GM19438 (cell line): ENCODE data around the gene NLGN1.

Experiments
- ATAC-seq: cut with Tn5 transposase; IDR thresholded peaks from one replicate; pipeline ENCODE4 v1.9.1; 2021; ENCODE audit warnings: low read depth; ENCODE audit not compliant: unreplicated experiment

NLGN1 gene

DNA sequence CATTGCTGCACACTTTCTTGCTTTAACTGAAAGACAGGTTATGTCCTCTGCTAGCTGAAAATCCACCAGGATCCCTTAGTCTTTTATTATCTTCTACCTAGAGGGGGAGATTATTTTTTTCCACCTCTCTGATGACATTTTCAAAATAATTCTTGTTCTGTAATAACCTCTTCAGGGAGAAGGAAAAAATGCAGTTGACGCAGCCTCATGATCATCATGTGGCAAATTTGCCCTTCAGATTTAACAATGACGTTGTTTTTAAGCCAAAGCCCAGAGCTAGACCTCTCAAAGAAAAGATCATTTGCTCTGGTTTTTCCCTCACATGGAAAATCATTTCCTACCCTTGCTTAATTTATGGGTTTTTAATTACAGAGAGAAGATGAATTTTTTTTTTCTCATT lies 724.9 kb downstream of the NLGN1 start:
- no peak for ATAC-seq

DNA sequence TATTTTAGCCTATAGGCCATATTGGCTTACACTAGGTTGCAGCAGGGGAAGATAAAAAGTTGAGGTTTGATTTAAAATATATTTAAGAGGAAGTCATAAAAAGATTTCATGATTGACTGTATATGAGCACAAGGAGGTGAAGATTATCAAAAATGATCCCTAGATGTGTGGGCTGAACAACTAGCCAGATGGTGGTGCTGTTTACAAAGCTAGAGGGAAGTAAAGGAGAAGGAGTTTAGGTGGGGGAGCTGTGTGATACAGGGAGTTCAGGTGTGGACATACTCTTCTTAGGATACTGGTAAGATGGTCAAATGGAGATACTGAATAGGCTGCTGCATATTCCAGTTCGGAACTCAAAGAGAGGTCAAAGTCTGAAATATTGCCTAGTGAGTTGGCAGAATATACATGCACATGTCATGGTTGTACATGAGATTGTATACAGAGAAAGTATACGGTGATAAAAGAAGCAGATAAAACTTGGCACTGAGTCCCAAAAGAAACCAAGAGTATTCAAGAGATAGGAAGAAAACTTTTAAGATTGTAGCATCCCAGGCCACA lies 727.8 kb downstream of the NLGN1 start:
- no peak for ATAC-seq

DNA sequence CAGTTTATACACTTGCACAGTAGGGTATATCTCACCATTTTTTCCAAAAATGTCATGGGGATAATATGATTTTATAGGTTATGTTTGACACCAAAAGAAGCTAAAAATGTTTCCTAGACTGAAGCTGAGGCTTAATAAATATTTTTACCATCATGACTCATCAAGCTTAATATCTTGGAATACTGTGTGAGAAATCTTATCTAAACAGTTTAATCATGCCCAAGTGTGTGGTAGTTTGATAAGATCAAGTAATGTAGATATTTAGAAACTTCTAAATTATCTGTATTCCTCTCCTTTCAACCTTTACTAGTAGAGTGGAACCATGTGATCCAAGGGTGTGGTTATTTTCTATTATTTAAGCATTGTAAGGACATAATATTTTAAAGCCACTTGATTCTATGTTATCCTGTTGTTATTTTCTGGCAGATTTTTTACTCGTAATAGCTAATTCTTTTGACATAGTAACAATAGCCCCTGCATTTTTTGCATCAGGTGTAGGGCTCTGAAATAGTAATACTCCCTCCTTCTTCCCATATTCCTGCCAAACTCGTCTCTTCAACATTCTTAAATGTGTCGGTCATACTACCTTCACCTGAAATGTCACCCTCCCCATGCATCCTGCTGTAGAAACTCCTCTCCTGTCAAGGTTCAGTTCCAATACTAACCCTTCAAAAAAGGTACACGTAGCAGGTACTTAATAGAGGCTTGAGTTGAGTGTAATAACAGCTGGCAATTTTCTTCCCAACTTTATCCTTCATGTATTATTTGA lies 729.6 kb downstream of the NLGN1 start:
- ATAC-seq = no peak

DNA sequence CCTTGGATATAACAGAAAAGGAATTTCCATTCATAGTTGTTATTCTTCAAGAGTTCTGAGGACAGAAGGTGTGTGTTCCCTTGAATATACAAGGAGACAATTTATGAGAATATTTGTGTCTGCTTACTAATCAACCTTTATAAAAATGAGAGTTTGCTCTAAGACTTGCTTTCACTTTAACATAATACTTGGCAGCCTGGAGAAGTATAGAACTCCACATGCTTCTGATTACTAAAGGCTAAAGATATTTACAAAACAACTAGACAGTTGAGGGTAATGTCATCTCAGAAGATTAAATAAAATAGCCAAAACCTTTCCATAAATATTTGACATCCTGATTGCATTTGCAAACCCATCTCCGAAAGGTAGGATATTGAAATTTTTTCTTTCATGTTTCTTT lies 734.5 kb downstream of the NLGN1 start:
- ATAC-seq = no peak

DNA sequence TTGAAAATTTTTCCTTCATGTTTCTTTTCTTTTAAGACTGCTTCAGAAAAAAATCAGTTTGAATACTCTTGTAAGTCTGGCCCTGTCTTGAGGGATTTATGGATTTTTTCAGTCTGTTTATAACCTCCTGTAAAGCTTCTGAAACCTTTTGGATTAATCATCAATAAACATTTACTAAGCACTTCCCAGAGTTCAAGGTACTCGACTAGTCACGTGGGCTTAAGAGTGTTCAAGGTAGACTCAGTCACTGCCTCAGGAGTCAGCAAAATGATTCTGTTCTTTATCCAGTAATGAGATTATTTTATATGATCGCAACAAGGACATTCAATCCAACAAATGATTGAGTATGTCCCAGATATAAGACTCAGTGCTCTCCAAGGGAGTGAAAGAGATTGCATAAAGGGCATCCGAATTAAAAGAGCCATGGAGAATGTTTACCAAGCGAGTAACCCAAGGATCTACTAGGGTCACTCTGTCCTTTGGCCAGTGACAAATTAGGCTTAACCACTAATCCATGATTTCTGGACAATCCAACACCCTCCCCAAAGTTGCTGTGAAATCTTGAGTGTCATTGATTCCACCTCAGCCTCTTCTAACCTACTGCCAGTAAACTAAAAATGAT lies 735.0 kb downstream of the NLGN1 start:
- ATAC-seq = no peak

GRCh38 chr3:174146008-174146407 lies 748.5 kb downstream of the NLGN1 start:
- ATAC-seq = no peak

DNA sequence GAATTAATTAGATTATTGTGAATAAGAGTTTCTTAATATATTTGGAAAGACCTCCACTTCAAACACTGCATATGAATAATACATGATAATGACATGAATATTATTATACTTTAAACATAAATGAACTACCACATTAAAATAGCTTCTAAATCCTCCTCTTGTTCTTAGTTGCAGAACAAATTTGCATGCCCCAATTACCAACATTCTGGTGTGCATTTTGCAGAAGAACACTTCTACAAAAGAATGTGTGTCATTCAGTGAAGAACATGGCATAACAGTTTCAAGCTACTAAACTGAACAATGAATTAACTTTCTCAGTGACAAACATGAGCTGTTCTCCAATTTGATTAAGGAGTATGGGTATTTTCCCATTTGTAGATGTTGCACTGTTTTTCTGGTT lies 750.3 kb downstream of the NLGN1 start:
- ATAC-seq = no peak

DNA sequence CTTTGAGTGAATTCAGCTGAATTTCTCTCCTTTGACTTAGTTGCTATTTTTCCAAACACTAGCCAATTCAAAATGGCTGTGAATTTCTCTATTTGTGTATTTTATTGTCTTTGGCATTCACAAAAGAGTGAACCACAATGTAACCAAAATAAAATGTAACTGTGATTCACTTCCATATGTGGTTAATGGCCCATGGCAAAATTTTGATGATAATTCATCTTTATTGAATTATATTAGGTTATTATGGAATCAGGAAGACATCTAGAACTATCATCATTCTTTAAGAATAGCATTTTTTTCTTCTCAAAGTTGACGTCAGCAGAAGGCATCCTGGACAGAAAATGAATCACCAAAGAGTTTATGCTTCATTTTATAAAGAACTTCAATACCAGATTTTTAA lies 756.3 kb downstream of the NLGN1 start:
- no peak for ATAC-seq

DNA sequence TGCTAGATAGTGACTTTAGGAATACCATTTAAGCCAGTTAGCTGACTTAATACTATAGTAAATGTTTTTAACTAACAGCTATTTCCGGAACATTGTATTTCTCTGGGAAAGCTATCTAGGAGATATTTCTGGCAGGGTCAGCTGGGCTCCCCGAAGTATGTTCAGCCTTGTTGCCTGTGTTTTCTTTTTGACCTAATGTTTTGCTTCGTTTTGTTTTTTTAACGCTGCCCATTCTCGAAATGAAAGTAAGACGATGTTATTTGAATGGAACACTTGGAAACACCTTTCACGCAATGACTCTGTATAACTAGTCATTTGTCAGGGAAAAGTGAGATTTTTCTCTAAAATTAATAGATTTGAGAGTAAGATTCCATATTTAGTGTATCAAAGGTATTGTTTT lies 758.7 kb downstream of the NLGN1 start:
- no peak for ATAC-seq

DNA sequence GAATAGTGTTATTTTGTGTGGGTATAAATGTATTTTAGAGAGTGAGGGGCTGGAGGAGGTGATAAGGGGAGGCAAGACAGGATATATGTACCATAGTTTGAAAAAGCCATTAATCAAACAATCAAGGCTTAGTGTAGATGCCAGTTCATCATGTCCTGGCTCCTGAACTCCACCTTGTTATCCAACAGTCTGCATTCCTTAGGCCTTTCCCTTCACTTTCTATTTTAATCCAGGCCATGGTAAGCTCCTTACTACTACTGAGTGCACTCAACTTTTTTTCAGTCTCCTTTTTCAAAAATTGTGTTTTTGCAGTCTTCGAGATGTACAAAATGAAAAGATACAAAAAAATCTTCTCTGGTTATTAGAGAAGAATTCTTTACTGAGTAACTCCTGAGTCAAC lies 761.1 kb downstream of the NLGN1 start:
- ATAC-seq = no peak

DNA sequence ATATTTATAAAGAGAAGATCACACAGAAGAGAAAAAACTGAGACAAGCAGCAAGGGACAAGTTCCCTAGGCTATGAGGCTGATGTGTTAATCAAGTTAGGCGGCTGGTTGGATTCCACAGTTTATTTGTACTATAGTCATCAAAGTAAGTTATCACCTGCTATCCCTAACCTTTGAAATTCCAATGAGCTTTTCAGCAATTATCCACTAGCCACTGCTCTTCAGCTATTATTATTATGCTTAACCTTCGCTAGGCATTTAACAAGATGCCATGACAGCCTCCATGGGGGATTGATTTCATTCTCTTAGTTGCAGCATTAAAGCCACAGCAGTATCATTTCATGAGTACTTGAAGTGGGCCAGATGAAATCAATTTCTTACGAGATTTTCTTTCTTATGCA lies 762.1 kb downstream of the NLGN1 start:
- no peak for ATAC-seq

GRCh38 chr3:174162550-174162949 lies 765.0 kb downstream of the NLGN1 start:
- no peak for ATAC-seq

DNA sequence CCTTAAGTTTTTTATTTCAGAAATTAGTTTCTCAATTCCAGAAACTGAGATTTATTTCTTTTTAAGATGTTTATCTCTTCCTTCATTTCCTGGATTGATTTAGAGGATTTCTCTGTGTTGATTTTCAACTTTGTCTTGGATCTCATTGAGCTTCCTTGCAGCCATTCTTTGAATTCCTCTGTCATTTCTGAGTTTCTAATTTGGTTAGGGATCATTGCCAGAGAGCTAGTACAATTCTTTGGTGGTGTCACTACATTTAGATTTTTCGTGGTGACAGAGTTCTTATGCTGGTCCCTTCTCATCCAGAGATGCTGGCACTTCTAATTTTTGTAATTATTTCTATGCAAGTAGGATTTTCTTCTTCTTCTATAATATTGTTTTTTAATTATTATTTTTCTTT lies 770.5 kb downstream of the NLGN1 start:
- no peak for ATAC-seq

- ATAC-seq = no peak
Measured at GRCh38 chr3:174168538-174169254, 771.2 kb downstream of the NLGN1 start.

DNA sequence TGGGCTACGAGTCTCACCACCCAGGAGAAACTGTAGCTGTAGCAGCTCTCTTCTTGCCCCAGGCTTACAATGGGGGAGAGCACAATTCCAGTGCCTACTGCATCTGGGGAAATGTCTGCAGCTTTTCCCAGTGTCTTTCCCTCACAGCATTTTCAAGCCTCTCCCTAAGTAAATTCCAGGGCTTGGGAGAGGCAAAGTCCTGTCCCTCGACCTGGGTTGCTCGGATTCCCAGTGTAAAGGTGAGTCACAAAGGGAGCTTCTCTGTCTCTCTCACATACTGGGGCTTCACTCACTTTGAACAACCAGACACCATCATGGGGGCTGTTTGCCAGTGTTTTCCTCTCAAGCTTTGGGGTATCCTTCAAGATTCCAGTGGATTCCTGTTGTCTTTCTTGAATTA lies 772.2 kb downstream of the NLGN1 start:
- ATAC-seq = no peak

GRCh38 chr3:174170248-174170647 lies 772.7 kb downstream of the NLGN1 start:
- ATAC-seq = no peak

DNA sequence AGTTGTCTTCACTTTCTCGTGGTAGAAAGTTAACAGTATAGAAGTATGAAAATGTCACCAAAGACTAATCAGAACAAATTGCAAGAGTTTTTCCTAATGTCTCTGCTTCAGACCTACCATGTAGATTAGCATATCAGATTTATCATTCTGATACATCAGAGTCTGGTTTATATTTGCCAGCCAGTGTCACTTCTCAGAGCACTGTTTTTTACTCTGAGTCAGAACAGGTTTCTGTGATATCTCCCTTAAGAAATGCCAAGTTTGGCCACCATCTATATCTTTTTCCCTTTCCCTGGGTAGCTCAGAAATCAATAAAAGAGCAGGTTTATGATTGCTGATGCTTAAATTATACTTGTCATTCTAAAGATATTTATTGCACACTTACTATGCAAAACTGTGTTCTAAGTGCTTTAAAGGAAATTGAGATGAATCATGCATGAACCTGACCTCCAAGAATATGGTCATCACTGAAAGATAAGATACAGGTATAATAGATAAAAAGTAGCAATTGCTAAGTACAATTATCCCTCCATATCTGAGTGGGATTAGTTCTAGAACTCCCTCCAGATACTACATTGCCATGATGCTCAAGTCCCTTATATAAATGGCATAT lies 788.9 kb downstream of the NLGN1 start:
- no peak for ATAC-seq

DNA sequence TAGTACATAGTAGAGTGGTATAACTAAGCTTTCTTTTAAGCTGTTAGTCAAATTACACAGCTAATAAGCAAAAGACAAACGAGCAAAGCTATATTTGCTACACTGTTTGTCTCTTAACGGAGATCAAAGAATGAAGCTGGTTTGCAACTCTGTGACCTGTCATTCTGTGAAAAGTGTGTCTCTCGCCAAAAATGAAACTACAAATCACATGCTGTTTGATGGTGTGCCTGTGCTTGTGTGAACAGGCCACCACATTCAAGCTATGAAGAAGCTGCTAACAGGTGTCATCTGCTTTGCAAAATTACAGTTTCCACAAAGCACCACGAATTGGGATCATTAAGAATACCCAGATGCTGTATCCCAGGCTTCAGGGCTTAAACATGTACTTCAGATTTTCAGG lies 793.8 kb downstream of the NLGN1 start:
- no peak for ATAC-seq

GRCh38 chr3:174191895-174192294 lies 794.4 kb downstream of the NLGN1 start:
- no peak for ATAC-seq

GRCh38 chr3:174192471-174192870 lies 794.9 kb downstream of the NLGN1 start:
- ATAC-seq = no peak

- no peak for ATAC-seq
Measured at GRCh38 chr3:174193604-174194003, 796.1 kb downstream of the NLGN1 start.
